Panc1 (cell line): ENCODE results near the gene VAMP5. TPM values are rescaled to one million over a fixed set of nuclear protein-coding genes. Genes with fewer than 3 reads are reported as not detected.

Experiments
- ATAC-seq: fragments of 200-7000 bp; cut with Tn5 transposase; 2 replicates; pipeline ENCODE4 v1.9.1; 2020; ENCODE audit warnings: mild to moderate bottlenecking, moderate library complexity
- BruUV-seq: library from RNA; stranded (reverse); fragments of 400-500 nt; replicated peaks from 2 replicates; lab custom pipeline; 2021; lab: Mats Ljungman, UMichigan
- CTCF ChIA-PET: fragments of 300-600 bp; sonication (Branson Sonifier 250); formaldehyde crosslinking; loops from one replicate; lab custom pipeline; 2022; ENCODE audit warnings: antibody characterized with exemption; lab: Charles Lee
- POLR2A ChIA-PET: fragments of 300-600 bp; sonication (Branson Sonifier 250); formaldehyde crosslinking; loops from one replicate; lab custom pipeline; 2022; ENCODE audit warnings: antibody characterized with exemption; lab: Charles Lee
- DNase-seq: peaks from one replicate; pipeline ENCODE4 v3.0.0-alpha.2; 2010; ENCODE audit warnings: low read depth, low spot score
- H3K27ac ChIP-seq: 2 replicates; pipeline ENCODE4 v1.5.1; 2011; ENCODE audit warnings: mild to moderate bottlenecking, low read length, inconsistent platforms
- H3K27me3 ChIP-seq: fragments of 200-500 bp; sonication (Bioruptor generic); 2 replicates; pipeline ENCODE4 v1.6.0; 2014; ENCODE audit warnings: low read length, inconsistent platforms; ENCODE audit not compliant: control insufficient read depth, insufficient read depth
- H3K36me3 ChIP-seq: fragments of 200-500 bp; sonication (Bioruptor generic); 2 replicates; pipeline ENCODE4 v1.5.1; 2014; ENCODE audit warnings: inconsistent platforms, mild to moderate bottlenecking, low read length, moderate library complexity; ENCODE audit not compliant: control insufficient read depth, insufficient read depth
- H3K4me1 ChIP-seq: 2 replicates; pipeline ENCODE4 v1.5.1; 2011; ENCODE audit warnings: inconsistent platforms, mild to moderate bottlenecking, low read length, moderate library complexity; ENCODE audit not compliant: control insufficient read depth, insufficient read depth
- H3K4me3 ChIP-seq, 2 experiments: 2 replicates each; pipeline ENCODE4 v1.5.1; 2011 to 2012; ENCODE audit warnings: low read depth in 2 of 2, low read length in 2 of 2, mild to moderate bottlenecking in 2 of 2, inconsistent platforms in 1 of 2, moderate library complexity in 1 of 2
- H3K9me3 ChIP-seq: fragments of 200-500 bp; sonication (Bioruptor generic); 2 replicates; pipeline ENCODE4 v1.5.1; 2014; ENCODE audit warnings: low read depth, mild to moderate bottlenecking, inconsistent platforms, low read length, moderate library complexity; ENCODE audit not compliant: control insufficient read depth, insufficient read depth
- CTCF ChIP-seq: fragments of 450-650 bp; IDR thresholded peaks from 2 replicates; pipeline ENCODE4 v1.5.1; 2017; ENCODE audit warnings: mild to moderate bottlenecking
- POLR2AphosphoS5 ChIP-seq: IDR thresholded peaks from 2 replicates; pipeline ENCODE4 v1.6.1; 2012; ENCODE audit warnings: mild to moderate bottlenecking, low read depth, low read length, moderate library complexity
- REST ChIP-seq, 2 experiments: IDR thresholded peaks; 2 replicates each; pipeline ENCODE4 v1.6.1; 2011 to 2012; ENCODE audit warnings: low read depth in 2 of 2, control low read depth in 1 of 2, low read length in 1 of 2, mild to moderate bottlenecking in 1 of 2, moderate library complexity in 1 of 2; ENCODE audit not compliant: insufficient read depth in 1 of 2
- SIN3A ChIP-seq: IDR thresholded peaks from 2 replicates; pipeline ENCODE4 v1.6.1; 2012; ENCODE audit warnings: low read depth, mild to moderate bottlenecking, low read length, moderate library complexity, borderline replicate concordance; ENCODE audit not compliant: insufficient read depth
- TCF7L2 ChIP-seq: IDR thresholded peaks from 2 replicates; pipeline ENCODE4 v1.6.1; 2011; ENCODE audit warnings: mild to moderate bottlenecking, low read depth, low read length, inconsistent platforms
- in situ Hi-C: cut with HindIII; loops from 2 replicates; pipeline ENCODE4 v1.10.0; 2016; ENCODE audit warnings: low sequenced_read_pairs, low pct_unique_long_range_greater_than_20kb
- intact Hi-C: fragments of 100-400 bp; cut with micrococcal nuclease; formaldehyde crosslinking; loops from one replicate; pipeline ENCODE4 v1.10.0; 2022; ENCODE audit not compliant: unreplicated experiment
- total RNA-seq: library from RNA; stranded (reverse); gene quantifications from one replicate; pipeline ENCODE4 v1.2.1, GENCODE V29; 2021; ENCODE audit not compliant: unreplicated experiment

The VAMP5 gene
- total RNA-seq, 1 experiment from 2014 or later: 21.3 TPM

GRCh38 chr2:85561280-85562212 is 22.7 kb upstream of the VAMP5 start, which contains the start of gene GGCX:
TSS of gene GGCX (minus strand) at chr2:85561493. CDS start at chr2:85561428, 65 bp downstream.
- in situ Hi-C loops: no loop called here
- Histone ChIP-seq H3K4me1 (peaks cover 6% of the 10 kb centered on the region; the same call in 1 of the 2 replicates), H3K27me3 (no peaks in the 10 kb centered on the region), H3K9me3 (no peaks in the 10 kb centered on the region), H3K4me3 (peak within 1 kb of the TSS; percentile 71 to 95), H3K27ac (peak within 1 kb of the TSS; percentile 95), H3K36me3 (peaks cover 3% of the 10 kb centered on the region; the same call in 1 of the 2 replicates)
- ChIA-PET CTCF (interaction anchor here (0.6 to 0.7 kb wide), 3 partner anchors 40 to 156 kb away, joined by 5 to 9 read pairs (median 6); no protein-coding TSS in a partner anchor), POLR2A (interaction anchor here (0.6 to 0.7 kb wide), 5 partner anchors 35 to 502 kb away, joined by 3 to 13 read pairs (median 5); partner anchors contain the start of gene RETSAT)
- BruUV-seq: TSS peak; percentile 98
- ATAC-seq (peak; percentile 97), DNase-seq (no peak)
- intact Hi-C loops: loop anchor here (2.0 kb wide), 1 partner anchor 47 kb away; no protein-coding TSS in a partner anchor
- TF ChIP-seq TCF7L2 (no peak), REST (IDR thresholded peaks at IDR 0.05; ENCODE audit: insufficient read depth in 1 of 2, low read depth in 2 of 2, low read length in 1 of 2) (0 out of 4 replicates have a peak, but pooled peaks have one; percentile 21 to 23), POLR2AphosphoS5 (peak; percentile 96), SIN3A (0 out of 2 replicates have a peak, but pooled peaks have one; percentile 44)

GRCh38 chr2:85564144-85564563 is 20.1 kb upstream of the VAMP5 start:
- POLR2A ChIA-PET: no interaction called here
- no peak overlapping the region for H3K27ac ChIP-seq
- ATAC-seq (no peak), DNase-seq (no peak)
- H3K27me3 ChIP-seq: no peaks in the 10 kb centered on the region
- no peak for TF ChIP-seq REST (IDR thresholded peaks at IDR 0.05; ENCODE audit: insufficient read depth in 1 of 2, low read depth in 2 of 2, low read length in 1 of 2)
- no peak for TF ChIP-seq SIN3A
- no peak for TF ChIP-seq TCF7L2
- TF ChIP-seq POLR2AphosphoS5: no peak
- TF ChIP-seq CTCF: no peak
- in situ Hi-C loops: no loop called here
- no peaks in the 10 kb centered on the region for H3K9me3 ChIP-seq
- peaks cover 3% of the 10 kb centered on the region; the same call in 1 of the 2 replicates for H3K36me3 ChIP-seq
- CTCF ChIA-PET: interaction anchor here (0.6 kb wide), 1 partner anchor 237 kb away, joined by 3 read pairs; no protein-coding TSS in a partner anchor
- intact Hi-C loops: no loop called here
- H3K4me1 ChIP-seq: peaks cover 6% of the 10 kb centered on the region; the same call in 1 of the 2 replicates
- BruUV-seq: no TSS peak
- no peak overlapping the region for H3K4me3 ChIP-seq
